BJ (cell line): ENCODE measurements around the gene ELP1. TPM values are rescaled to one million over a fixed set of nuclear protein-coding genes. Genes with fewer than 3 reads are reported as not detected.
"Not testable (repeated sequence)": the region's sequence is repeated elsewhere in the genome, so short reads cannot be mapped to it uniquely, and the experiment has no call there.

Experiments used
- CTCF ChIA-PET: fragments of 350-600 bp; formaldehyde crosslinking; extraction: SDS; loops from one replicate; lab custom pipeline; 2021; ENCODE audit warnings: antibody characterized with exemption, inconsistent platforms; lab: Yijun Ruan, JAX
- POLR2A ChIA-PET: fragments of 300-600 bp; sonication (Branson Sonifier 250); formaldehyde crosslinking; extraction: SDS; loops from one replicate; lab custom pipeline; 2021; ENCODE audit warnings: antibody characterized with exemption; lab: Charles Lee
- DNase-seq: peaks from one replicate; pipeline ENCODE4 v3.0.0-alpha.2; 2011; ENCODE audit warnings: low read depth
- H3K27me3 ChIP-seq: 2 replicates; pipeline ENCODE4 v1.6.0; 2011; ENCODE audit warnings: low read length; ENCODE audit not compliant: control insufficient read depth, insufficient read depth
- H3K36me3 ChIP-seq: 2 replicates; pipeline ENCODE4 v1.5.1; 2011; ENCODE audit warnings: low read length; ENCODE audit not compliant: control insufficient read depth, insufficient read depth
- H3K4me3 ChIP-seq: 2 replicates; pipeline ENCODE4 v1.5.1; 2011; ENCODE audit warnings: low read depth, mild to moderate bottlenecking, control low read depth, low read length
- CTCF ChIP-seq: IDR thresholded peaks from 2 replicates; pipeline ENCODE4 v1.5.1; 2011; ENCODE audit warnings: low read depth, mild to moderate bottlenecking, control low read depth, inconsistent platforms, low read length, moderate library complexity; ENCODE audit not compliant: insufficient read depth
- polyA plus RNA-seq: library from polyadenylated mRNA; depleted of rRNA; stranded (reverse); fragments of >200 nt; gene quantifications from 2 replicates; pipeline ENCODE4 v1.2.3, GENCODE V29; 2011

The ELP1 gene
- polyA plus RNA-seq, 1 experiment = 16.0 TPM

GRCh38 chr9:108972186-108972585 is 38.3 kb upstream of the ELP1 start:
- CTCF ChIA-PET = interaction anchor here (1.0 kb wide), 2 partner anchors 10 to 18 kb away, joined by 3 to 6 read pairs; no protein-coding TSS in a partner anchor
- peaks cover 6% of the 10 kb centered on the region for H3K36me3 ChIP-seq

GRCh38 chr9:108971392-108971791 is 37.5 kb upstream of the ELP1 start:
- DNase-seq, POLR2A ChIA-PET, CTCF ChIA-PET, H3K27me3 ChIP-seq, H3K4me3 ChIP-seq, H3K36me3 ChIP-seq: not testable (repeated sequence)

More at GRCh38 chr9:108972186-108972585, 38.3 kb upstream of the ELP1 start:
- Histone ChIP-seq H3K4me3 (no peak overlapping the region), H3K27me3 (no peaks in the 10 kb centered on the region)
- no peak for TF ChIP-seq CTCF
- DNase-seq = no peak
- POLR2A ChIA-PET = interaction anchor here (0.6 kb wide), 1 partner anchor 100 kb away, joined by 6 read pairs; no protein-coding TSS in a partner anchor

- ChIA-PET POLR2A (no interaction called here), CTCF (interaction anchor here (3.0 kb wide), 1 partner anchor 14 kb away, joined by 9 read pairs; no protein-coding TSS in a partner anchor)
- Histone ChIP-seq H3K27me3 (no peaks in the 10 kb centered on the region), H3K36me3 (peaks cover 5% of the 10 kb centered on the region), H3K4me3 (no peak overlapping the region)
- TF ChIP-seq CTCF = no peak
- no peak for DNase-seq
Observed at GRCh38 chr9:108967916-108968315, 34.0 kb upstream of the ELP1 start.

GRCh38 chr9:108963459-108964143 is 29.7 kb upstream of the ELP1 start:
- ChIA-PET CTCF (interaction anchor here (0.9 to 2.9 kb wide), 2 partner anchors 10 to 477 kb away, joined by 3 to 13 read pairs; no protein-coding TSS in a partner anchor), POLR2A (interaction anchor here (0.6 kb wide), 1 partner anchor 9 kb away, joined by 3 read pairs; no protein-coding TSS in a partner anchor)
- Histone ChIP-seq H3K36me3 (peaks cover 4% of the 10 kb centered on the region), H3K4me3 (no peak overlapping the region), H3K27me3 (no peaks in the 10 kb centered on the region)
- no peak for DNase-seq
- no peak for TF ChIP-seq CTCF

GRCh38 chr9:108961151-108961550 is 27.2 kb upstream of the ELP1 start:
- POLR2A ChIA-PET = no interaction called here
- CTCF ChIA-PET = no interaction called here
- TF ChIP-seq CTCF = no peak

More at GRCh38 chr9:108961151-108961550, 27.2 kb upstream of the ELP1 start:
- Histone ChIP-seq H3K27me3 (no peaks in the 10 kb centered on the region), H3K36me3 (peaks cover 1% of the 10 kb centered on the region), H3K4me3 (no peak overlapping the region)
- no peak for DNase-seq
